Measurements from ENCODE around the gene CDC42BPG. TPM values are rescaled to one million over a fixed set of nuclear protein-coding genes. Genes with fewer than 3 reads are reported as not detected.

The CDC42BPG gene
- under 0.01 TPM in 2 replicates for total RNA-seq

DNA sequence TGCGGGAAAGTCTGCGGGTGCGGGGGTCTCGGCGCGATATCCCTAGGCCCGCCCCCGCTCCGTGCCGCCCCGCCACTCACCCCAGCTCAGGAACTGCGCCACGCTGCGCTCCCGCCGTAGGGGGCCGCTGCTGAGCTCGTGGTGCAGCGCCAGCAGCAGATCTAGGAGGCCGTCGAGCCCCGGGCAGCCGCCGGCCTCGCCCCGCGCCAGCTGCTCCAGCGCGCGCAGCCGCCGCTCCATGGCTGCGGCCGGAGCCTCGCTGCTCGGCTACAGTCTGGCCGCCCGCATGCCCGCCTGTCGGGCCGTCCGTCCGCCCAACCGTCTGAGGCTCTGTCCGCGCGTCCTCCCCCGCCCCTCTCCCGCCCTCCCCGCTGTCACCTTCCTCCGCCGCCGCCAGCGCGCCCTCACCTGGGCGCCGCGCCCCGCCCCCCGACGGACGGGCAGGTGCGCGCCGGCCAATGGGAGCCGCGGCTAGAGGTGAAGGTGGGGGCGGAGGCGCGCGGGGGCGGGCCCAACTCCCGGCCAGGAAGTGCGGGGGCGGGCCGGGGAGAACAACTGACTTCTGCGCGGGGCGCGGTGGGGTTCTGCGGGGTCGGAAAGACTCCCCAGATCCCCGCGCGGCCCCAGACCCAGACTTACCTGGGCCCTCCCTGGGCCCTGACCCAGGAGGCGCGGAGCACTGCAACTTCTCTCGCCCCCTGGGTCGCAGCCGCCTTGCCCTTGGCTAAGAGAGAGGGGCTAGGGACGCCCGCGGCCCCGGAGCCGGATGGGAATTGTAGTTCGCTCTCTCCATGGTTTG lies at the start of gene CDC42BPG:
CDC42BPG (minus strand) TSS at position 324 of the 799 bp plus-strand sequence; CDS start at position 240, 84 bp downstream.
- TF ChIP-seq CTCF (IDR thresholded peaks at IDR 0.05; ENCODE audit: insufficient read depth, low read depth, low read length): peak; percentile 60
- H3K4me3 ChIP-seq (ENCODE audit: low read depth, low read length): peak within 1 kb of the TSS; percentile 47
- DNase-seq (ENCODE audit: low read depth): peak; percentile 60

DNA sequence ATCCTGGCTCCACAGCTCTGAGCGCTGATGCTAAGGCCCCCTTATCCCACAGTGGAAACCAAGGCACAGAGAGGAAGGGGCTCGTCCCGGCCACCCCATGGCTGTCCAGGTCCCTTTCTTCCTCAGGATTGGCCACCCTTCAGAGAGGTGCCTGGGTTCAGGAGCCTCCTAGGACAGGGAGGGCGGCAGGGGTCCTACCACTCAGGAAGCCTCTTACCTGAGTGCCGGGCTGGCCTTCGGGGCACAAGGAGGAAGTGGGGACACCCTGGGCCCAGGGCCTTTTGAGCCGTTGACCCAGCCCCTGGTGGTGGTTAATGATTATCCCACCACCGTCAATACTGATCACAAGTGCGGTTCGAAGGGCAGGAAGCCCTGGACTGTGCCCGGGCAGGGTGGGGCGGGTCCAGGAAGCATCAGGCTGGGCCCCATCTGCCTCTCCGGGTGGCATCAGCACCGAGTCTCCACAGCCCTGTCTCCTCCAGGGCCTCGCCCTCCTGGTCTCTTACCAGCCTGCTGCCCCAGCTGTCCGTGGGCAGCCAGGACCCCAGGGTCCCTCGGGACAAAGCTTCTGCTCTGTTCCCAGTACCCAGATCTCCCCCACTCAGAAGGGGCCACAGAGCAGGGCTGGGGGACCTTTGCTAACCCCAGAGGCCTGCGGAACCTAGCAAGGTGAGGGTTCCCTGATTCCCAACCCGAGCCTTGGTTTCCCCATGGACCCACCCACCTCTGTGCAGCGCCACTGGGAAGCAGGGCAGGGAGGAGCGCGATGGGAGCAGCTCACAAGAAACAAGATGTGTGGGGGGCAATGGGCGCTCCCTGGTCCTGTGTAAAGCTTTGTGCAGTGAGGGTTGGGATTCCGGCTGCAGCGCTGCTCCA lies 49.0 kb upstream of the CDC42BPG start:
- TF ChIP-seq CTCF (IDR thresholded peaks at IDR 0.05; ENCODE audit: insufficient read depth, low read depth, low read length): no peak
- H3K4me3 ChIP-seq (ENCODE audit: low read depth, low read length): no peak overlapping the region
- DNase-seq (ENCODE audit: low read depth): no peak

DNA sequence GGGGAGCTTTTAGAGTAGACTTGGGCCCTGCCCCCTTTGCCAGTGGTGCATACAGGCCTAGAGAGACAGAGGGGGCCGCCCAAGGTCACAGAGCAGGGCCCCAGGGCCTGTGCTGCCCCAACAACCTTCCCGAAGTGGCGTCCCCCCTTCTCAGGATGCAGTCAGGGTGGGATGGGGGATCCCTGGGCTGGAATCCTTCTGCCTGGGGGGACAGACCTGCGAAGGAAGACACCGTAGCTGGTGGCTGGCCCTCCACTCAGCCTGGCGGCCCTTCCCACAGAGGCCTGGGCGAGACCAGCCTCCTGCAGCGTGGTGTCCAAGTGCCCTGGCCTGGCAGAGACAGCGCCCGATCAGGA lies 48.4 kb upstream of the CDC42BPG start:
- H3K4me3 ChIP-seq (ENCODE audit: low read depth, low read length): no peak overlapping the region
- DNase-seq (ENCODE audit: low read depth): no peak
- TF ChIP-seq CTCF (IDR thresholded peaks at IDR 0.05; ENCODE audit: insufficient read depth, low read depth, low read length): no peak

DNA sequence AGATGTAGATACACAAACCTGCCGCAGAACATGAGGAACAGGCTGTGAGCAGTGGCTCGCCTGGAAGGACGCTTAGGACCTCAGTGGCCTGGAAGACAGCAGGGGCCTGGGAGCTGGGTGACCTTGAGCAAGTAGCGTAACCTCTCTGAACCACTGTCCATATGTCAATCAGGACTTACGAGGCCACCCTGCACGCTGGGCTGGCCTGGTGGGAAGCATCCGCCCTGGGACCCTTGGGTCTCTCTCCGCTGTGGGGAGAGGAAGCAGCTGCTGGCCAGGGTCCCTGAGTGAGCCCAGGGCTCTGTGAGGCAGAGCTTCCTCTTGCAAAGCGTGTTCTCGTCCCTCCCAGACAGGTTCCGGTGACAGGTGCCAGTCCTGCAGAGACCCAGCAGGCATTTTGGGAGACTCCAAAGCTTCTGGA lies 48.0 kb upstream of the CDC42BPG start:
- DNase-seq (ENCODE audit: low read depth): no peak
- TF ChIP-seq CTCF (IDR thresholded peaks at IDR 0.05; ENCODE audit: insufficient read depth, low read depth, low read length): no peak
- H3K4me3 ChIP-seq (ENCODE audit: low read depth, low read length): no peak overlapping the region

GRCh38 chr11:64891880-64892279 lies 47.4 kb upstream of the CDC42BPG start:
- no peak overlapping the region for H3K4me3 ChIP-seq (ENCODE audit: low read depth, low read length)
- DNase-seq (ENCODE audit: low read depth): no peak
- TF ChIP-seq CTCF (IDR thresholded peaks at IDR 0.05; ENCODE audit: insufficient read depth, low read depth, low read length): no peak

- TF ChIP-seq CTCF (IDR thresholded peaks at IDR 0.05; ENCODE audit: insufficient read depth, low read depth, low read length): no peak
- DNase-seq (ENCODE audit: low read depth): no peak
- no peak overlapping the region for H3K4me3 ChIP-seq (ENCODE audit: low read depth, low read length)
Observed at GRCh38 chr11:64891215-64891848, 46.9 kb upstream of the CDC42BPG start.
